Stimulated activated naive B cell treated with anti-CD40 and anti-IgM and Interleukin-4, amounts not matched to agents 10 μg/mL and 1 μg/mL and 100 μg/mL, for 72 hours (primary cell): ENCODE data around the gene EDARADD.
A peak's percentile ranks its signal among the peaks of the same experiment; 100 is the strongest.
"Not testable (repeated sequence)": the region's sequence is repeated elsewhere in the genome, so short reads cannot be mapped to it uniquely, and the experiment has no call there.

Experiments
- ATAC-seq, 2 donors: fragments of 150-1000 bp; cut with Tn5 transposase; replicated peaks; 2 replicates each; pipeline ENCODE4 v1.10.0; 2021; ENCODE audit warnings: moderate library complexity in 1 of 2
- DNase-seq: peaks from one replicate; pipeline ENCODE4 v3.0.0; 2021
- H3K27ac Mint-ChIP-seq: one replicate; pipeline ENCODE4 v1.8.0; 2022; ENCODE audit warnings: mild to moderate bottlenecking, mixed read lengths
- H3K27me3 Mint-ChIP-seq, 2 donors: one replicate each; pipeline ENCODE4 v1.8.0; 2022; ENCODE audit warnings: mixed read lengths in 2 of 2
- H3K36me3 Mint-ChIP-seq, 2 donors: one replicate each; pipeline ENCODE4 v1.8.0; 2022; ENCODE audit warnings: mixed read lengths in 2 of 2, mild to moderate bottlenecking in 1 of 2
- H3K4me1 Mint-ChIP-seq, 2 donors: one replicate each; pipeline ENCODE4 v1.8.0; 2022; ENCODE audit warnings: mixed read lengths in 2 of 2, mild to moderate bottlenecking in 1 of 2
- H3K4me3 Mint-ChIP-seq, 2 donors: one replicate each; pipeline ENCODE4 v1.8.0; 2022; ENCODE audit warnings: mild to moderate bottlenecking in 2 of 2, mixed read lengths in 2 of 2, moderate library complexity in 1 of 2
- H3K9me3 Mint-ChIP-seq, 2 donors: one replicate each; pipeline ENCODE4 v1.8.0; 2022; ENCODE audit warnings: mixed read lengths in 2 of 2, mild to moderate bottlenecking in 1 of 2

EDARADD gene

DNA sequence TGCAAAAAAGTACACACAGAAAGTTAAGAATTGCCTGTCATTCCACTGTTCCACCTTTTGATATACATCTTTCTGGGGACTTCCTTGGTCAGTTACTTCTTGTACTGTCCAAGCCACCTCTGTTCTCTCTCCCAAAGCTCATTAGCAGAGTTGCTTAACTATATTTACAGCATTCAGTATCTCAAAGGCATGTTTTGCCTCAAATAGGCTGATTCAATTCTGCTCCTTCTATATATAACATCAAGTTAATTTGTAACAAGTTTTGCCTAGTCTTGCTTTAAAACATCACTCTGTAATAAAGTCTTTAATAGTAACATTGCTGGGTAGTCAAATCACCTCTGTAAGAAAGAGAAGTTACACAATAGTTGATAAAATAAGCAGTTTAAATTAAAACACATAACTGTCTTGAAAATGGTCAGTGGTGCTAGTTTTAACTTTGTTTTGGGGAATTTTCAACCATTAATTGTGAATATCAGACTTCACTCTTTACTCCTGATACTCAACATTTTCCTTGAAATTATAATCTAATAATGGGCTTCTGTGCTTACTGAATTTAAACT lies 35.7 kb downstream of the EDARADD start:
- Mint-ChIP-seq H3K36me3 (peaks cover 2 to 4% of the 10 kb centered on the region in 2 donors), H3K9me3 (no peaks in the 10 kb centered on the region), H3K27me3 (peaks cover 0 to 4% of the 10 kb centered on the region in 2 donors), H3K27ac (peak overlapping the region; percentile 17), H3K4me3 (no peak overlapping the region), H3K4me1 (peaks cover 11 to 15% of the 10 kb centered on the region in 2 donors)
- ATAC-seq (no peak), DNase-seq (no peak)

DNA sequence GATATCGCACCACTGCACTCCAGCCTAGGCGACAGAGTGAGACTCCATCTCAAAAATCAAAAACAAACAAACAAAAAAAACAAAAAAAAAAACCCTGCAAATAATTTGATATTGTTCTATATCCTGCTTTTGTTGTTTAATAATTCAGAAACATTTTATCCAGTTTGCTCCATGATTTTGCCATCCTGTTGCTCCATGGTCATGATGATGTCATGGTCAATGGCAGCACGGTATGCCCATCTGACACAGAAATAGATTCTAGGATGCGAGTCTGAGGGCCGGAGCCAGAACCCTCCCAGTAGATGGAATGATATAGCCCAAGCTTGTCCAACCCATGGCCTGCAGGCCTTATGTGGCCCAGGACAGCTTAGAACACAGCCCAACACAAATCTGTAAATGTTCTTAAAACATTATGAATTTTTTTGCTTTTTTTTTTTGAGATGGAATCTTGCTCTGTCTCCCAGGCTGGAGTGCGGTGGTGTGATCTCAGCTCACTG lies 39.8 kb downstream of the EDARADD start:
- Mint-ChIP-seq H3K4me3 (no peak overlapping the region), H3K36me3 (no peaks in the 10 kb centered on the region), H3K27ac (no peak overlapping the region), H3K9me3 (no peaks in the 10 kb centered on the region), H3K4me1 (peaks cover 0 to 2% of the 10 kb centered on the region in 2 donors), H3K27me3 (no peaks in the 10 kb centered on the region)
- ATAC-seq, result no peak
- no peak for DNase-seq

GRCh38 chr1:236438614-236439013 lies 44.5 kb downstream of the EDARADD start:
- H3K27ac Mint-ChIP-seq, result no peak overlapping the region
- ATAC-seq, result no peak
- H3K36me3 Mint-ChIP-seq, result no peaks in the 10 kb centered on the region
- no peaks in the 10 kb centered on the region for H3K4me1 Mint-ChIP-seq
- H3K9me3 Mint-ChIP-seq, result no peaks in the 10 kb centered on the region
- no peaks in the 10 kb centered on the region for H3K27me3 Mint-ChIP-seq
- no peak overlapping the region for H3K4me3 Mint-ChIP-seq
- DNase-seq, result no peak

DNA sequence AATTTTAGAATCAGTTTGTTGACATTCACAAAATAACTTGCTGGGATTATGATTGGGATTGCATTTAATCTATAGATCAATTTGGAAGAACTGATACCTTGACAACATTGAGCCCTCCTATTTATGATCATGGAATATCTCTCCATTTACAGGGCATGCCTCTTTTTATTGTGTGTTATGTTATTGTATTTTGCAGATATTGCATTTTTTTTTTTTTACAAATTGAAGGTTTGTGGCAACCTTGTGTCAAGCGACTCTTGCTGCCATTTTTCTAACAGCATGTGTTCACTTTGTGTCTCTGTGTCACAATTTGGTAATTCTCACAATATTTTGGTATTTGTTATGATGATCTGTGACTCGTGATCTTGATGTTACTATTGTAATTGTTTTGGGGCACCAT lies 46.3 kb downstream of the EDARADD start:
- Mint-ChIP-seq H3K4me1 (no peaks in the 10 kb centered on the region), H3K36me3 (no peaks in the 10 kb centered on the region), H3K27ac (no peak overlapping the region), H3K27me3 (no peaks in the 10 kb centered on the region), H3K4me3 (no peak overlapping the region), H3K9me3 (peaks cover 0 to 1% of the 10 kb centered on the region in 2 donors)
- DNase-seq (no peak), ATAC-seq (no peak)

- no peaks in the 10 kb centered on the region for H3K4me1 Mint-ChIP-seq
- no peak for DNase-seq
- H3K36me3 Mint-ChIP-seq, result peaks cover 2 to 12% of the 10 kb centered on the region in 2 donors
- no peak overlapping the region for H3K4me3 Mint-ChIP-seq
- ATAC-seq, result no peak
- H3K27me3 Mint-ChIP-seq, result peaks cover 17 to 18% of the 10 kb centered on the region in 2 donors
- H3K9me3 Mint-ChIP-seq, result peaks cover 0 to 5% of the 10 kb centered on the region in 2 donors
- no peak overlapping the region for H3K27ac Mint-ChIP-seq
Measured at GRCh38 chr1:236450779-236451178, 56.7 kb downstream of the EDARADD start.

- Mint-ChIP-seq H3K36me3 (peaks cover 2 to 15% of the 10 kb centered on the region in 2 donors), H3K4me1 (no peaks in the 10 kb centered on the region), H3K4me3 (no peak overlapping the region), H3K9me3 (peaks cover 0 to 8% of the 10 kb centered on the region in 2 donors), H3K27me3 (peaks cover 25 to 29% of the 10 kb centered on the region in 2 donors), H3K27ac (no peak overlapping the region)
- DNase-seq (no peak), ATAC-seq (peak; percentile 46 to 56)
Measured at GRCh38 chr1:236451796-236452373, 57.8 kb downstream of the EDARADD start.

DNA sequence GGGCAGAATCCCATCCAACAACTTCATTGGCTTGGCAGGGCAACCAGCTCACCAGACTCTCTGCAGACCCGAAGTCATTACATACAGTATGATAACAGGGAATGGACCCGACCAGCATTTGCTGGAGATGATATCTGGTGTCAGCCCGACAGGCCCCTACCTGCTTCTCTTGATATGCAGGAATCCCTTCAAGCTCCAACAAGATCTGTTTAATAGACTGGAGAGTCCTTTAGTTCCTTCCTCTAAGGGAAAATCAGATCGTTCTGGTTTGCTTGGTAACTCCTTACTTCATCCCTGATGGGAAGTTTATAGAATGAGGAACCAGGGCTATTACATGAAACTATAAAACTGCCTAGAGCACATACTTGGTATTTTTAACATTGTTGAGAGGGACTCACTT lies 61.2 kb downstream of the EDARADD start:
- ATAC-seq (no peak), DNase-seq (no peak)
- Mint-ChIP-seq H3K4me1 (peaks cover 0 to 15% of the 10 kb centered on the region in 2 donors), H3K36me3 (peaks cover 2 to 15% of the 10 kb centered on the region in 2 donors), H3K27ac (no peak overlapping the region), H3K27me3 (peaks cover 32 to 50% of the 10 kb centered on the region in 2 donors), H3K9me3 (peaks cover 2 to 8% of the 10 kb centered on the region in 2 donors), H3K4me3 (no peak overlapping the region)

DNA sequence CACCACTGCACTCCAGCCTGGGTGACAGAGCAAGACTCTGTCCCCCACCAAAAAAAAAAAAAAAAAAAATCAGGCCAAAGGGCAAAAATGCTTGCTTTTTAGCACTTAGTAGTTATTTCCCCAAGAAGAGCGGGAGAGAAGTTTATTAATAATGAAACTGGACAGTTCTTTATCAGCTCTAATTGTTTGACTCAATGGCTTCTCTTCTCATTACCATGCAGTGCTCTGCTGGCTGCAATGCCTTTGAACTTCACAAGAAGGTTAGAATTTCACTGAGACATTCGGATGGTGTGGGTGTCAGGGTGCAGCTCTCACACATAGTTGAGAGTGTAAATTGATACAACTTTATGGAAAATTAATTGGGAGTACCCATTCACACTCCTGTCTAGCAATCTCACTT lies 63.7 kb downstream of the EDARADD start:
- DNase-seq, result no peak
- Mint-ChIP-seq H3K9me3 (peaks cover 2 to 4% of the 10 kb centered on the region in 2 donors), H3K27me3 (peaks cover 36 to 63% of the 10 kb centered on the region in 2 donors), H3K4me1 (peaks cover 6 to 15% of the 10 kb centered on the region in 2 donors), H3K27ac (no peak overlapping the region), H3K4me3 (no peak overlapping the region), H3K36me3 (peaks cover 0 to 9% of the 10 kb centered on the region in 2 donors)
- peak; percentile 88 to 91 for ATAC-seq

- Mint-ChIP-seq H3K27ac (no peak overlapping the region), H3K4me1 (peaks cover 6 to 15% of the 10 kb centered on the region in 2 donors)
Measured at GRCh38 chr1:236458996-236459395, 64.9 kb downstream of the EDARADD start.

DNA sequence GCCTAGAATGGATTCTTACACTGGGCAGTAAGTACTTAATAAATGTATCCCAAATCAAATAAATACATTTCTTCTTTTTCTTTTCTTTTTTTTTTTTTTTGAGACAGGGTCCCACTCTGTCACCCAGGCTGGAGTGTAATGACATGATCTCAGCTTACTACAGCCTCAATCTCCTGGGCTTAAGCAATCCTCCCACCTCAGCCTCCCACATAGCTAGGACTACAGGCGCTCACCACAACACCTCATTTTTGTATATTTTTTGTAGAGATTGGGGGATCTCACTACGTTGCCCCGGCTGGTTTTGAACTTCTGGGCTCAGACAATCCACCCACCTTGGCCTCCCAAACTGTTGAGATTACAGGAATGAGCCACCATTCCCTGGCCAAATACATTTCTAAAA lies 66.0 kb downstream of the EDARADD start:
- peaks cover 2 to 4% of the 10 kb centered on the region in 2 donors for H3K9me3 Mint-ChIP-seq
- H3K27ac Mint-ChIP-seq, result no peak overlapping the region
- ATAC-seq (no peak), DNase-seq (no peak)
- H3K36me3 Mint-ChIP-seq, result peaks cover 0 to 13% of the 10 kb centered on the region in 2 donors
- peaks cover 12 to 23% of the 10 kb centered on the region in 2 donors for H3K4me1 Mint-ChIP-seq
- H3K27me3 Mint-ChIP-seq, result peaks cover 45 to 73% of the 10 kb centered on the region in 2 donors
- H3K4me3 Mint-ChIP-seq, result no peak overlapping the region

More at GRCh38 chr1:236458996-236459395, 64.9 kb downstream of the EDARADD start:
- Mint-ChIP-seq H3K9me3 (peaks cover 2 to 4% of the 10 kb centered on the region in 2 donors), H3K27me3 (peaks cover 42 to 70% of the 10 kb centered on the region in 2 donors), H3K36me3 (peaks cover 0 to 9% of the 10 kb centered on the region in 2 donors), H3K4me3 (no peak overlapping the region)
- DNase-seq, result no peak
- ATAC-seq, result no peak

- not testable (repeated sequence) for ATAC-seq
Measured at GRCh38 chr1:236464197-236464596, 70.1 kb downstream of the EDARADD start.

DNA sequence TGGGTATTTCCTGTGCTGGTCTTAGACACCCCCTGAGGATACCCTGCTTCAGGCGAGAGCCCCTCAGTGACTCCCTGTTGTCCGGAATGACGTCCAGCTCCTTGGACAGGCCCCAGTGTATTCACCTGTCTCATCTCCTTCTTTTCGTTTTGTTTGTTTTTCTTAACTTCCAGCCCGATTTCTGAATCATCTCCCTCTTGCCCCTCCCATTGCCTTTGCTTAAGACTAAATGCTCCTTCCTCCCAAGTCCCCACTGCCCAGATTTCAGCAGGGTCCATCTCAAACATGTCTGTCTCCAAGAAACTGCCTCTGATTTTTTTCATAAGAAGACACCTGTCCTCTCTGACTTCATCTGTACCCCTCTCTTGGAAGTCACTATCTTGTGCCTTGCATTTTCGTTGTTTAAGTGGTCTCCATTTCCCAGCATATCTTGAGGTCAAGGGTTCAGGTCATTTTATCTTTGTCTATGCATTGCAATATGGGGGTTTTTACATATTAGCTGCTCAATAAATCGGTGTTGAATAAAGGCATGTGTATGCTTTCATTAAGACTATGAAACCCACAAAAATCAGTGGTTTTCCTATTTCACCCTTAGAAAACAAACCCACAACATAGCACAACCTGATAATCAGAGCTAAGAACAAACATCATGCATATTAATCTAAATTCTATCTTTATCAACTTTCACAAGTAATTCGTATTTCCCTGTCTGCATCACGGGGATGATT lies 71.3 kb downstream of the EDARADD start:
- Mint-ChIP-seq H3K27me3 (peaks cover 46 to 59% of the 10 kb centered on the region in 2 donors), H3K27ac (no peak overlapping the region), H3K4me1 (peaks cover 25 to 30% of the 10 kb centered on the region in 2 donors), H3K9me3 (no peaks in the 10 kb centered on the region), H3K4me3 (peak overlapping the region; percentile 8 to 26), H3K36me3 (peaks cover 0 to 14% of the 10 kb centered on the region in 2 donors)
- DNase-seq, result no peak
- ATAC-seq, result peak; percentile 48 to 67

More at GRCh38 chr1:236464197-236464596, 70.1 kb downstream of the EDARADD start:
- Mint-ChIP-seq H3K36me3 (peaks cover 0 to 14% of the 10 kb centered on the region in 2 donors), H3K27me3 (peaks cover 54 to 67% of the 10 kb centered on the region in 2 donors), H3K4me1 (peaks cover 25 to 27% of the 10 kb centered on the region in 2 donors)
- H3K9me3 Mint-ChIP-seq, H3K27ac Mint-ChIP-seq, DNase-seq, H3K4me3 Mint-ChIP-seq: not testable (repeated sequence)

DNA sequence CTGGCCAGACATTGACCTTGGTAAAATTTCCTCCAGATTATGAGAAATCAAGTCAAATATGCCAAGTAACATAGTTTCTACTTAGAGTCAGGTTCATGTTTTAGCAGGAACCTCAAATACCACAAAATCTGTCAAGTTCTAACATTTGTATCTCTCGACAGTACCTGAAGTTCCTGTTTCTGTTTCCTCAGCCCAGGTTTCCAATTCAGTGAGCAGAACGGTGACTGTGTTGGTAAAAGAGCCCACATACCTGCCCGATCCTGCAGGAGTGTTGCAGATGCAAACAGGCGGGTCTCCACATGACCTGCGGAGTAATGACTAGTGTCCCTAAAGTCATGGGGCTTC lies 71.8 kb downstream of the EDARADD start:
- Mint-ChIP-seq H3K4me3 (no peak overlapping the region), H3K36me3 (peaks cover 0 to 14% of the 10 kb centered on the region in 2 donors), H3K27ac (no peak overlapping the region), H3K27me3 (peaks cover 47 to 58% of the 10 kb centered on the region in 2 donors), H3K9me3 (no peaks in the 10 kb centered on the region), H3K4me1 (peaks cover 27 to 30% of the 10 kb centered on the region in 2 donors)
- DNase-seq, result peak; percentile 15
- peak; percentile 94 for ATAC-seq

DNA sequence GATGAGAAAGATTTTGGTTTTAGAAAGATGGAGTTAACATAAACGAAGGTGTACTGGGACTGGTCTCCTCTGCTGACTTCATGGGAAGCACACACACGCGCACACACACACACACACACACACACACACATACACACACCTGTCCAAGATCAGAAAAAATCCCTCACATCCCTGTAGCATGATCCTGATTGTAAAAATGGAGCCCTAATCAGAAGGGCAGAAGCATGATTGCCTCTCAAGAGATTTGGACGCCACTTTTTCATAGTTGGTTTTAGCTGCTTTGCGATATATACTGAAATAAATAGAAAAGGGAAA lies 73.2 kb downstream of the EDARADD start:
- H3K4me3 Mint-ChIP-seq, result no peak overlapping the region
- H3K36me3 Mint-ChIP-seq, result peaks cover 0 to 11% of the 10 kb centered on the region in 2 donors
- H3K27ac Mint-ChIP-seq, result no peak overlapping the region
- H3K27me3 Mint-ChIP-seq, result peaks cover 44 to 45% of the 10 kb centered on the region in 2 donors
- ATAC-seq (no peak), DNase-seq (no peak)
- peaks cover 25 to 30% of the 10 kb centered on the region in 2 donors for H3K4me1 Mint-ChIP-seq
- no peaks in the 10 kb centered on the region for H3K9me3 Mint-ChIP-seq
